ENCODE results near the gene JAK1. TPM values are rescaled to one million over a fixed set of nuclear protein-coding genes. Genes with fewer than 3 reads are reported as not detected.

JAK1 gene
- total RNA-seq, 3 donors from 2014 or later = 179 to 258 (median 196) TPM

DNA sequence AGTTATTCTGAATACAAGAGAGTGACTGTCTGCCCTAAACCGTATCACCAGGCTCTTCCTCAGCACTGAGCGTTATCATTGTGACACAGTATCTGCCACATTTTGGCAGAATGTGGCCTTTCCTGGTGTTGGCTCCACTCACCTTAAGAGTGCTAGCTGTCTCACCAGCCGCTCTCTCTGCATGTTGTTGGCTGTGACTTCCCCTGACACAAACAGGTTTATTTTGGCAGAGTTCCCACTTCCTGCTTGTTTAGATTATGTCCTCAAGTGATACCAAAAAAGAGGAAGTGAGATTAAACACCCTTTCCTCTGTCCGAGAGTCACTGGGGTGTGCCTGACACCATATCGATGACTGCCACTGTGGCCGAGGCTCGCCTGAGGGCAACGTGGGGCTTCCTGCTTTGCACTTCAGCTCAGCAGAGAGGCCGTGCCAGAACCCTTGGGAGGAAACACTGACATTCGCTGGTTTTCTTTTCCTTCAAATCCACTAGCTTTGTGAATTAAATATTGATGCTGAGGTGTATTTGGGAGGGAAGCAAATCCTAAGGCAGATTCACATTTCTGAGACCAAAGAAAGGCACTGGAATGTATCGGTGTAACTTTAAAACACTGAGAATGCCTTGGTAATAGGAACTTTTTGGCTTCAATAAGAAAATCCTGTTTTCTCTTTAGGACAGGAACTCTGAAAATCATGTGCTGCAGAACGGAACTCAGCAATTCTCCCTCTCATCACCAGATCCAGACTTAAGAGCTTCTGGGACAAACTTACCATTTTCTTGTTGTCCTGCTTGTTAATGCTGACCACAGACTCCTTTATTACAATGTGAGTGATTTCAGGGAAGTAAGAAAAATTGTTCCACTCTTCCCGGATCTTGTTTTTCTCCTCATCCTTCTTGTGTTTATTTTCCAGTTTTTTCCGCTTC, 102.1 kb downstream of the JAK1 start:
- intact Hi-C loops (cut with DNase I; ENCODE audit: low total_unique reads) = loop anchor here (10.0 kb wide), 1 partner anchor 101 kb away; the partner anchor contains the start of gene JAK1
- Histone ChIP-seq H3K27ac (peak overlapping the region; percentile 4 to 46), H3K36me3 (no peaks in the 10 kb centered on the region)

DNA sequence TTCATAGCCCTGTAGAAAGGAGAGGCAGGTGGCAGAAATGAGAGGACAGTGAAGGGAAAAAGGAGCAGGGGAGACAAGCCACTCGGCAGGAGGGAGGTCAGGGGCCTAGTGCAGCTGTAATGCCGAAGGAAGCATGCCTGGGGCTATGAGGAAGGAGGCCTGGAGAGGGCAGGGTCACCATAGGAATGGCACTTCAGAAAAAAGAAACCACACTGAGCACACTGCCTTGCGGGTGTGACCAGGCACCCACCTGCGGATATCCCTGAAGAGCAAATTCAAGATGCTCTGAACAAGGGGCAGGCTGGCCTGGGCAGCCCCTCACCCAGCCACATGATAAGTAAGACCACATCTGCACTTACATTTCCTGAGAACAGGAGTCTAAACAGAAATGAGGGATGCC, 104.7 kb downstream of the JAK1 start:
- Histone ChIP-seq H3K36me3 (no peaks in the 10 kb centered on the region), H3K4me3 (no peak overlapping the region), H3K27ac (no peak overlapping the region), H3K4me1 (no peaks in the 10 kb centered on the region), H3K9me3 (no peaks in the 10 kb centered on the region), H3K27me3 (no peaks in the 10 kb centered on the region)
- TF ChIP-seq, protein P1, sequence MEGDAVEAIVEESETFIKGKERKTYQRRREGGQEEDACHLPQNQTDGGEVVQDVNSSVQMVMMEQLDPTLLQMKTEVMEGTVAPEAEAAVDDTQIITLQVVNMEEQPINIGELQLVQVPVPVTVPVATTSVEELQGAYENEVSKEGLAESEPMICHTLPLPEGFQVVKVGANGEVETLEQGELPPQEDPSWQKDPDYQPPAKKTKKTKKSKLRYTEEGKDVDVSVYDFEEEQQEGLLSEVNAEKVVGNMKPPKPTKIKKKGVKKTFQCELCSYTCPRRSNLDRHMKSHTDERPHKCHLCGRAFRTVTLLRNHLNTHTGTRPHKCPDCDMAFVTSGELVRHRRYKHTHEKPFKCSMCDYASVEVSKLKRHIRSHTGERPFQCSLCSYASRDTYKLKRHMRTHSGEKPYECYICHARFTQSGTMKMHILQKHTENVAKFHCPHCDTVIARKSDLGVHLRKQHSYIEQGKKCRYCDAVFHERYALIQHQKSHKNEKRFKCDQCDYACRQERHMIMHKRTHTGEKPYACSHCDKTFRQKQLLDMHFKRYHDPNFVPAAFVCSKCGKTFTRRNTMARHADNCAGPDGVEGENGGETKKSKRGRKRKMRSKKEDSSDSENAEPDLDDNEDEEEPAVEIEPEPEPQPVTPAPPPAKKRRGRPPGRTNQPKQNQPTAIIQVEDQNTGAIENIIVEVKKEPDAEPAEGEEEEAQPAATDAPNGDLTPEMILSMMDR (IDR thresholded peaks at IDR 0.05) = no peak
- no peak for TF ChIP-seq POLR2A (IDR thresholded peaks at IDR 0.05)
- no peak for TF ChIP-seq POLR2AphosphoS5 (IDR thresholded peaks at IDR 0.05)
- intact Hi-C loops (cut with DNase I; ENCODE audit: low total_unique reads) = loop anchor here (10.0 kb wide), 1 partner anchor 103 kb away; the partner anchor contains the start of gene JAK1
- no peak for DNase-seq (ENCODE audit: low spot score in 2 of 2)

More for the DNA sequence above, 102.1 kb downstream of the JAK1 start:
- no peaks in the 10 kb centered on the region for H3K4me1 ChIP-seq
- TF ChIP-seq POLR2AphosphoS5 (IDR thresholded peaks at IDR 0.05) = peak; percentile 21 to 76 (median 69)
- TF ChIP-seq, protein P1 (IDR thresholded peaks at IDR 0.05) = no peak
- H3K27me3 ChIP-seq = no peaks in the 10 kb centered on the region
- peak in 1 of 2 donors; percentile 43 for DNase-seq (ENCODE audit: low spot score in 2 of 2)
- no peak overlapping the region for H3K4me3 ChIP-seq
- H3K9me3 ChIP-seq = no peaks in the 10 kb centered on the region

DNA sequence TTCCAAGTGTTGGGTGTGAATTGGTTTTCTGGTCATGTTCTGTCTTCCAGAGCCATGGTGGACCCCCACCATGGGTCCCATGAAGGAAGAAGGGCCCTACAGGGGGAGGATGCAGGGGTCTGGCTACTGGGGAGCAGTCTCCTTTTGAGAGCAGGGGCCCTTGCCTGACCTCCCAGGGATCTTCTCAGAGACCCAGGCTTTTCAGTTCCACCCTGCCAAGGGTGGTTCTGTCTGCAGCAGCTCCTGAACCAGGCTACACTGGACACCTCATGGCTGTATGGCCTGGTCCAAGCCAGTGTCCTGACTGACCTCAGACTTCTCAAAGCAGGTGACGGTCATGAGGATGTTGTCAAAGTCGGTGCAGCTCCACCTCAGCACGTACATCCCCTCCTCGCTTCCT, 109.0 kb downstream of the JAK1 start:
- Histone ChIP-seq H3K36me3 (no peaks in the 10 kb centered on the region), H3K27me3 (no peaks in the 10 kb centered on the region), H3K4me1 (no peaks in the 10 kb centered on the region), H3K9me3 (no peaks in the 10 kb centered on the region), H3K27ac (peak overlapping the region; percentile 53 to 57), H3K4me3 (no peak overlapping the region)
- TF ChIP-seq, protein P1 (IDR thresholded peaks at IDR 0.05) = no peak
- TF ChIP-seq POLR2AphosphoS5 (IDR thresholded peaks at IDR 0.05) = no peak
- no peak for TF ChIP-seq POLR2A (IDR thresholded peaks at IDR 0.05)
- intact Hi-C loops (cut with DNase I; ENCODE audit: low total_unique reads) = no loop called here
- DNase-seq (ENCODE audit: low spot score in 2 of 2) = no peak

DNA sequence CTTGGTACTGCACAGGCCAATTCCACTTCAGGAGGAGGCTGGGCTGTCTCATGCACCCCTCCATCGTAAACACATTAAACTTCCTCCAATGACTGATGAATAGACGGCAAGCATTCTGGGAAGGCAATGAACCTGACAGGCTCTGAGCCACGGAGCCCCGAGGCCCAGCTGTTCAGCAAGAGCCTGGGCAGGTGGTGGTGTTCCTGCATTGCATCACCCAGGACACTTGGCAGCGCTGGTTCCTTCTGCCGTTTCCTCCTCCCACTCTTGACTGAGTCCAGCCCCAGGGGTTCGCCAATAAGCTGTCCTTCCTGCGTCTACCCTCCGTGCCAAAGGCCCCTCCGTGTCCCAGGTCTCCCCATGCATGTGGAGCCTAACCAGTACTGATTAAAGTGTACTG, 109.8 kb downstream of the JAK1 start:
- Histone ChIP-seq H3K27me3 (no peaks in the 10 kb centered on the region), H3K9me3 (no peaks in the 10 kb centered on the region), H3K4me1 (no peaks in the 10 kb centered on the region), H3K27ac (peak overlapping the region; percentile 53 to 57), H3K36me3 (no peaks in the 10 kb centered on the region), H3K4me3 (no peak overlapping the region)
- peak in 1 of 2 donors; percentile 80 for DNase-seq (ENCODE audit: low spot score in 2 of 2)
- TF ChIP-seq POLR2AphosphoS5 (IDR thresholded peaks at IDR 0.05) (peak; percentile 24 to 55 (median 27)), POLR2A (IDR thresholded peaks at IDR 0.05) (no peak)
- TF ChIP-seq, protein P1 (IDR thresholded peaks at IDR 0.05) = peak in 1 of 3 donors; percentile 21
- intact Hi-C loops (cut with DNase I; ENCODE audit: low total_unique reads) = no loop called here

DNA sequence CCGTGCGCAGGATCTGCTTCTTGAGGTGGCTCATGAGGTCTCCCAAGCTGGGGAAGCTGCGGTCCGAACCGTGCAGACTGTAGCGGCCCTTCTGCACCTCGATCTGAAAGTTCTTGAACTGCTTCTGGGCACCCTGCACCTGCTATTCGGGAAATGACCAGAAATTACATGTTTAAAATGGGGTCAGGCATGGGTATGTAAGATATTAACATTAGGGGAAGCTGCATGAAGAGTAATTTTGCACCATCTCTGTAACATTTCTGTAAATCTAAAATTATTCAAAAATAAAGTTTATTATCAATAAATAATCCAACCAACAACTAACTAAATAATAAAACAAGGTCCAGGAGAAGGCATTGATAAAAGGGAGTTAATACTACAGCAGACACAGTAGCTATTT, 110.8 kb downstream of the JAK1 start:
- DNase-seq (ENCODE audit: low spot score in 2 of 2) = no peak
- Histone ChIP-seq H3K9me3 (no peaks in the 10 kb centered on the region), H3K27ac (no peak overlapping the region), H3K36me3 (no peaks in the 10 kb centered on the region), H3K4me1 (no peaks in the 10 kb centered on the region), H3K27me3 (no peaks in the 10 kb centered on the region), H3K4me3 (no peak overlapping the region)
- no peak for TF ChIP-seq POLR2AphosphoS5 (IDR thresholded peaks at IDR 0.05)
- TF ChIP-seq, protein P1 (IDR thresholded peaks at IDR 0.05) = no peak
- TF ChIP-seq POLR2A (IDR thresholded peaks at IDR 0.05) = no peak
- intact Hi-C loops (cut with DNase I; ENCODE audit: low total_unique reads) = no loop called here

Data from breast epithelium (tissue), 4 donors.